ENCODE data around the gene GALNT10. TPM values are rescaled to one million over a fixed set of nuclear protein-coding genes. Genes with fewer than 3 reads are reported as not detected.

GALNT10 gene
- total RNA-seq, 1 donor = 17.7 TPM

GRCh38 chr5:154465169-154465568 lies 274.6 kb downstream of the GALNT10 start:
- Histone ChIP-seq H3K4me1 (ENCODE audit: insufficient read depth, low read length) (peaks cover 6% of the 10 kb centered on the region), H3K9me3 (ENCODE audit: low read depth, low read length) (no peaks in the 10 kb centered on the region), H3K4me3 (ENCODE audit: low read length) (no peak overlapping the region), H3K27me3 (ENCODE audit: insufficient read depth, low read length) (peaks cover 11% of the 10 kb centered on the region)

- peaks cover 8% of the 10 kb centered on the region for H3K4me1 ChIP-seq (ENCODE audit: insufficient read depth, low read length)
- H3K4me3 ChIP-seq (ENCODE audit: low read length) = no peak overlapping the region
- H3K9me3 ChIP-seq (ENCODE audit: low read depth, low read length) = no peaks in the 10 kb centered on the region
- peaks cover 21% of the 10 kb centered on the region for H3K27me3 ChIP-seq (ENCODE audit: insufficient read depth, low read length)
Observed at GRCh38 chr5:154466147-154466546, 275.6 kb downstream of the GALNT10 start.

DNA sequence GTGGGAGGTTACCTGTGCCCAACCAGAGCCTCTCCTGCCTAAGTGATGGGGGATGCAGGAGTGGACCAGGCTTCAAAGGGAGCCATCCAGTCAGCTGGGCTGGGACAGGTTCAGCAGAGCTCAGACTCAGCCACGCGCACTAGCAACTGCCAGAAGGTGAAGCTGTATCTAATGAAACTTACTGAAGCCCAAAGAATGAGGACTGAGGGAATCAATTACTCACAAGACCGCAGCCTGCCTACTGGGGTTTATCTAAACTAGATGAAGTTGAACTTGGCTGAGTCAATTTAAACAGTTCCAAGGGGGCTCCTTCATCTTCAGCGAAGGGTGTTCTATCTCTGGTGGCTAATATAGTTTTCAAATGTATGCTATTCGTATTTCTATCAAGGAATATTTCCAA lies 276.1 kb downstream of the GALNT10 start:
- Histone ChIP-seq H3K4me3 (ENCODE audit: low read length) (no peak overlapping the region), H3K27me3 (ENCODE audit: insufficient read depth, low read length) (peaks cover 26% of the 10 kb centered on the region), H3K9me3 (ENCODE audit: low read depth, low read length) (no peaks in the 10 kb centered on the region), H3K4me1 (ENCODE audit: insufficient read depth, low read length) (peaks cover 9% of the 10 kb centered on the region)

DNA sequence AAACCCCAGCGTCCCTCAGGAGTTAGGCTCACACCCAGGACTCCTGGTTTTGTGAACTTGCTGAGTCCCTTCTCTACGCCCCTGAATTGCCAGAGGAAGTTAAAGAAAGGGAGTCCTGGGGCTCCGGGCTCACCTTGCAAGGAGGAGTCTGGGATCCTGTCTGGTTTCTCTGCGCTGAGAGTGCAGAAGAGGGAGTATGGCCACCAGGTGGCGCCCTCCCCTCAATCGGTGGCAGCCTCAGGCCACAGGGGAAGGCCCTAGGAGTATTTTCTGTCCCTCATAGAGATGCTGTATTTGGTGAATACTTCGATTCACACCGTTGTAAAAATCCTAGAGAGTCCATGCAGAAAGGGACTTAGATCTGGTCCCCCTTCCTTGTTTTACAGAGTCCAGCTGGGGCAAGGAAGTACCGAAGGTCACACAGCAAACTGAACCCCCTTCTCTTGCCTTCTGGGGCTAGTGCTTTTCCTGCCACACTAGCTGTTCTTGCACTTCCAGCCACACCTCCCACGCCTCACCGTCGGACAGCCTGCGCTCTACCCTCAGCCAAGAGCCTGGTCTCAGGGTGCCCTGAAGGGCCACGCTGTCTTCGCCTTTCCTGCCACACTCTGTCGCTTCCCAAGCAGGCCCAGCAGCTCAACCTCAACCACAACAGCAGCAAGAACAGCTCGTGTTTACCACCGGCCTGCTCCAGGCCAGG lies 277.3 kb downstream of the GALNT10 start:
- Histone ChIP-seq H3K4me1 (ENCODE audit: insufficient read depth, low read length) (peaks cover 9% of the 10 kb centered on the region), H3K4me3 (ENCODE audit: low read length) (no peak overlapping the region), H3K9me3 (ENCODE audit: low read depth, low read length) (no peaks in the 10 kb centered on the region), H3K27me3 (ENCODE audit: insufficient read depth, low read length) (peaks cover 38% of the 10 kb centered on the region)

DNA sequence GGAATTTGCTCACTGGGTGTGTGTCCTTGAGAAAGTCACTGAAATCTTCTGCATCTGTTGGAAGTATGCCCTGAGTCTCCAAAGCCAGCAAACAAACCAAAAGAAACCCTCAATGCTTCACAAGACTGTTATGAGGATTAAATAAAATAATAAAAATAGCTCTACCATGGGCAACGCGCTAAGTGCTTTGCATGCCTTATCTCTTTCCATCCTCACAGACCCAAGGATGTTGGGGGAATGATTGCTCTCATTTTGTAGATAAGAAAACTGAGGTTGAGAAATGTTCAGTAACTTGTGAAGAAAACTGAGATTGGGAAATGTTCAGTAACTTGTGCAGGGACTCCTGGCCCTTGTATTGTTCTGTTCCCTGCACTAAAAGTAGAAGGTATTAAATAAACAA lies 279.6 kb downstream of the GALNT10 start:
- H3K27me3 ChIP-seq (ENCODE audit: insufficient read depth, low read length) = peaks cover 61% of the 10 kb centered on the region
- H3K4me1 ChIP-seq (ENCODE audit: insufficient read depth, low read length) = peaks cover 32% of the 10 kb centered on the region
- H3K4me3 ChIP-seq (ENCODE audit: low read length) = no peak overlapping the region
- H3K9me3 ChIP-seq (ENCODE audit: low read depth, low read length) = no peaks in the 10 kb centered on the region

Other genes with a start within 250 kb of the GALNT10 start
- 21.1 TPM for gene FAM114A2, start 151.8 kb upstream of the GALNT10 start, total RNA-seq
- 48.2 TPM for gene MFAP3, start 151.8 kb upstream of the GALNT10 start, total RNA-seq

Data from mononuclear cell (primary cell).